GM12878 (cell line): Measurements from ENCODE around the gene ARHGAP9. TPM values are rescaled to one million over a fixed set of nuclear protein-coding genes. Genes with fewer than 3 reads are reported as not detected.

ENCODE experiments used
- ATF7 ChIP-seq: fragments of 450-650 bp; IDR thresholded peaks from 2 replicates; pipeline ENCODE4 v1.6.1; 2016; ENCODE audit warnings: low read depth, mild to moderate bottlenecking
- HDAC6 ChIP-seq: fragments of 200-600 bp; sonication (generic); IDR thresholded peaks from one replicate; pipeline ENCODE4 v1.8.0; 2017; ENCODE audit warnings: antibody characterized with exemption; ENCODE audit not compliant: unreplicated experiment
- IKZF2 ChIP-seq, 2 experiments: fragments of 450-650 bp; IDR thresholded peaks; 2 replicates each; pipeline ENCODE4 v1.6.1; 2017; ENCODE audit warnings: mild to moderate bottlenecking in 2 of 2, moderate library complexity in 2 of 2
- MTA2 ChIP-seq: fragments of 450-650 bp; IDR thresholded peaks from 2 replicates; pipeline ENCODE4 v1.6.1; 2016; ENCODE audit warnings: low read depth, mild to moderate bottlenecking, moderate library complexity
- NBN ChIP-seq: fragments of 450-650 bp; IDR thresholded peaks from 2 replicates; pipeline ENCODE4 v1.6.1; 2016
- SMAD1 ChIP-seq: fragments of 450-650 bp; IDR thresholded peaks from 2 replicates; pipeline ENCODE4 v1.6.1; 2018; ENCODE audit warnings: mild to moderate bottlenecking, low read depth; ENCODE audit not compliant: partially characterized antibody
- SMAD5 ChIP-seq: IDR thresholded peaks from 2 replicates; pipeline ENCODE4 v1.6.1; 2016; ENCODE audit warnings: antibody characterized with exemption, low read depth
- SUPT20H ChIP-seq: IDR thresholded peaks from 2 replicates; pipeline ENCODE4 v1.6.1; 2011; ENCODE audit warnings: low read depth, mild to moderate bottlenecking, low read length, moderate library complexity, borderline replicate concordance; ENCODE audit not compliant: control insufficient read depth
- ZNF274 ChIP-seq: IDR thresholded peaks from one replicate; pipeline ENCODE4 v1.8.0; 2011; ENCODE audit not compliant: insufficient read length, insufficient read depth
- polyA plus RNA-seq, 11 experiments: library from polyadenylated mRNA; depleted of rRNA in 4 of 11; unstranded in 6 of 11; stranded (reverse) in 5 of 11; fragments of >200 nt; fragmentation: Nextera tagmentation in 4 of 11; fragmentation: Illumina TruSeq in 1 of 11; extraction: Ambion mirVana in 4 of 11; extraction: Trizol in 1 of 11; gene quantifications; 1 replicate in 1 of 11; 2 replicates in 10 of 11; pipeline versions ENCODE4 v1.2.1 to v1.2.3, GENCODE V29; 2011 to 2016; ENCODE audit warnings: inconsistent platforms in 2 of 11, missing spikeins in 2 of 11, low read depth in 1 of 11
- total RNA-seq, 4 experiments: library from RNA; depleted of rRNA in 3 of 4; stranded (reverse); fragments of >200 nt in 3 of 4; fragmentation: Illumina TruSeq in 1 of 4; extraction: Trizol in 1 of 4; gene quantifications; 2 replicates each; pipeline versions ENCODE4 v1.2.1 to v1.2.3, GENCODE V29; 2013 to 2021
- TF ChIP-seq, protein P1 (sequence below): fragments of 450-650 bp; IDR thresholded peaks from 2 replicates; pipeline ENCODE4 v1.6.1; 2016; ENCODE audit warnings: mild to moderate bottlenecking, moderate library complexity, borderline replicate concordance
- TF ChIP-seq, protein P2 (sequence below): IDR thresholded peaks from 2 replicates; pipeline ENCODE4 v1.6.1; 2011; ENCODE audit warnings: low read depth, low read length, improper control_type of control experiment, borderline replicate concordance
- TF ChIP-seq, protein P3 (sequence below): IDR thresholded peaks from 2 replicates; pipeline ENCODE4 v1.6.1; 2012; ENCODE audit warnings: mild to moderate bottlenecking, low read depth, low read length

The ARHGAP9 gene
- total and polyA plus RNA-seq, 10 of the 15 experiments (the other 5 are each of a cell fraction or from before 2014, with no cell fraction given) = 19.5 to 102 (median 76.8) TPM

DNA sequence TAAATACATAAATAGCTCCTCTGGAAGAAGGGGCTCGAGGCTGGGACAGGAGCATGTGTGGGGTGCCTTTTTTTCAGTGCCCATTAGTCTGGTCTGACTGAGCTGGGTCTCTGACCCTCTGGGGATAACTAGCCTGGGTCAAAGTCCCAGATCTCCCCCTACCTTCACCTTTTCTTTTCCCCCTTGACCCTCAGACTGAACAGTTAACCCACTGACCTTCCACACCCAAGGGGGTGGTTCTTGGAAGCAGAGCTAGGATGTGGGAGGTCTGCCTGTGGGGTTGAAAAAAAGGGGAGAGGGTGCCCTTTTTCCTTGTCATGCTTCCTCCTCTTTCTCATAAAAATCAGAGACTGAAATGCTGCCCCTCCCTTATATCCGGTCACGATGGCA, 21.0 kb downstream of the ARHGAP9 start (continued):
- TF ChIP-seq SMAD5 (no peak; the same call in 1 of the 2 replicates), ZNF274 (no peak), MTA2 (no peak; the same call in 1 of the 2 replicates), HDAC6 (no peak), SUPT20H (no peak), IKZF2 (IDR thresholded peaks at IDR 0.05) (peak in 1 of 2 experiments; percentile 8; a peak in 1 of 4 replicates), ATF7 (no peak), NBN (no peak), SMAD1 (peak; percentile 73)
- TF ChIP-seq, protein P1, sequence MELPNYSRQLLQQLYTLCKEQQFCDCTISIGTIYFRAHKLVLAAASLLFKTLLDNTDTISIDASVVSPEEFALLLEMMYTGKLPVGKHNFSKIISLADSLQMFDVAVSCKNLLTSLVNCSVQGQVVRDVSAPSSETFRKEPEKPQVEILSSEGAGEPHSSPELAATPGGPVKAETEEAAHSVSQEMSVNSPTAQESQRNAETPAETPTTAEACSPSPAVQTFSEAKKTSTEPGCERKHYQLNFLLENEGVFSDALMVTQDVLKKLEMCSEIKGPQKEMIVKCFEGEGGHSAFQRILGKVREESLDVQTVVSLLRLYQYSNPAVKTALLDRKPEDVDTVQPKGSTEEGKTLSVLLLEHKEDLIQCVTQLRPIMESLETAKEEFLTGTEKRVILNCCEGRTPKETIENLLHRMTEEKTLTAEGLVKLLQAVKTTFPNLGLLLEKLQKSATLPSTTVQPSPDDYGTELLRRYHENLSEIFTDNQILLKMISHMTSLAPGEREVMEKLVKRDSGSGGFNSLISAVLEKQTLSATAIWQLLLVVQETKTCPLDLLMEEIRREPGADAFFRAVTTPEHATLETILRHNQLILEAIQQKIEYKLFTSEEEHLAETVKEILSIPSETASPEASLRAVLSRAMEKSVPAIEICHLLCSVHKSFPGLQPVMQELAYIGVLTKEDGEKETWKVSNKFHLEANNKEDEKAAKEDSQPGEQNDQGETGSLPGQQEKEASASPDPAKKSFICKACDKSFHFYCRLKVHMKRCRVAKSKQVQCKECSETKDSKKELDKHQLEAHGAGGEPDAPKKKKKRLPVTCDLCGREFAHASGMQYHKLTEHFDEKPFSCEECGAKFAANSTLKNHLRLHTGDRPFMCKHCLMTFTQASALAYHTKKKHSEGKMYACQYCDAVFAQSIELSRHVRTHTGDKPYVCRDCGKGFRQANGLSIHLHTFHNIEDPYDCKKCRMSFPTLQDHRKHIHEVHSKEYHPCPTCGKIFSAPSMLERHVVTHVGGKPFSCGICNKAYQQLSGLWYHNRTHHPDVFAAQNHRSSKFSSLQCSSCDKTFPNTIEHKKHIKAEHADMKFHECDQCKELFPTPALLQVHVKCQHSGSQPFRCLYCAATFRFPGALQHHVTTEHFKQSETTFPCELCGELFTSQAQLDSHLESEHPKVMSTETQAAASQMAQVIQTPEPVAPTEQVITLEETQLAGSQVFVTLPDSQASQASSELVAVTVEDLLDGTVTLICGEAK = 0 out of 2 replicates have a peak, but pooled peaks have one; percentile 16
- TF ChIP-seq, protein P2, sequence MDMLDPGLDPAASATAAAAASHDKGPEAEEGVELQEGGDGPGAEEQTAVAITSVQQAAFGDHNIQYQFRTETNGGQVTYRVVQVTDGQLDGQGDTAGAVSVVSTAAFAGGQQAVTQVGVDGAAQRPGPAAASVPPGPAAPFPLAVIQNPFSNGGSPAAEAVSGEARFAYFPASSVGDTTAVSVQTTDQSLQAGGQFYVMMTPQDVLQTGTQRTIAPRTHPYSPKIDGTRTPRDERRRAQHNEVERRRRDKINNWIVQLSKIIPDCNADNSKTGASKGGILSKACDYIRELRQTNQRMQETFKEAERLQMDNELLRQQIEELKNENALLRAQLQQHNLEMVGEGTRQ = peak; percentile 14; the same call in 1 of the 2 replicates
- TF ChIP-seq, protein P3, sequence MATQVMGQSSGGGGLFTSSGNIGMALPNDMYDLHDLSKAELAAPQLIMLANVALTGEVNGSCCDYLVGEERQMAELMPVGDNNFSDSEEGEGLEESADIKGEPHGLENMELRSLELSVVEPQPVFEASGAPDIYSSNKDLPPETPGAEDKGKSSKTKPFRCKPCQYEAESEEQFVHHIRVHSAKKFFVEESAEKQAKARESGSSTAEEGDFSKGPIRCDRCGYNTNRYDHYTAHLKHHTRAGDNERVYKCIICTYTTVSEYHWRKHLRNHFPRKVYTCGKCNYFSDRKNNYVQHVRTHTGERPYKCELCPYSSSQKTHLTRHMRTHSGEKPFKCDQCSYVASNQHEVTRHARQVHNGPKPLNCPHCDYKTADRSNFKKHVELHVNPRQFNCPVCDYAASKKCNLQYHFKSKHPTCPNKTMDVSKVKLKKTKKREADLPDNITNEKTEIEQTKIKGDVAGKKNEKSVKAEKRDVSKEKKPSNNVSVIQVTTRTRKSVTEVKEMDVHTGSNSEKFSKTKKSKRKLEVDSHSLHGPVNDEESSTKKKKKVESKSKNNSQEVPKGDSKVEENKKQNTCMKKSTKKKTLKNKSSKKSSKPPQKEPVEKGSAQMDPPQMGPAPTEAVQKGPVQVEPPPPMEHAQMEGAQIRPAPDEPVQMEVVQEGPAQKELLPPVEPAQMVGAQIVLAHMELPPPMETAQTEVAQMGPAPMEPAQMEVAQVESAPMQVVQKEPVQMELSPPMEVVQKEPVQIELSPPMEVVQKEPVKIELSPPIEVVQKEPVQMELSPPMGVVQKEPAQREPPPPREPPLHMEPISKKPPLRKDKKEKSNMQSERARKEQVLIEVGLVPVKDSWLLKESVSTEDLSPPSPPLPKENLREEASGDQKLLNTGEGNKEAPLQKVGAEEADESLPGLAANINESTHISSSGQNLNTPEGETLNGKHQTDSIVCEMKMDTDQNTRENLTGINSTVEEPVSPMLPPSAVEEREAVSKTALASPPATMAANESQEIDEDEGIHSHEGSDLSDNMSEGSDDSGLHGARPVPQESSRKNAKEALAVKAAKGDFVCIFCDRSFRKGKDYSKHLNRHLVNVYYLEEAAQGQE = no peak
- TF ChIP-seq, all 136 proteins: peak for 6
